GM18508 (cell line): ENCODE measurements around the gene ANKRD26.
"Not testable (repeated sequence)": the region's sequence is repeated elsewhere in the genome, so short reads cannot be mapped to it uniquely, and the experiment has no call there.

Experiments
- ATAC-seq: cut with Tn5 transposase; IDR thresholded peaks from one replicate; pipeline ENCODE4 v1.9.1; 2021; ENCODE audit warnings: moderate number of reproducible peaks; ENCODE audit not compliant: insufficient read depth, unreplicated experiment

Gene ANKRD26

DNA sequence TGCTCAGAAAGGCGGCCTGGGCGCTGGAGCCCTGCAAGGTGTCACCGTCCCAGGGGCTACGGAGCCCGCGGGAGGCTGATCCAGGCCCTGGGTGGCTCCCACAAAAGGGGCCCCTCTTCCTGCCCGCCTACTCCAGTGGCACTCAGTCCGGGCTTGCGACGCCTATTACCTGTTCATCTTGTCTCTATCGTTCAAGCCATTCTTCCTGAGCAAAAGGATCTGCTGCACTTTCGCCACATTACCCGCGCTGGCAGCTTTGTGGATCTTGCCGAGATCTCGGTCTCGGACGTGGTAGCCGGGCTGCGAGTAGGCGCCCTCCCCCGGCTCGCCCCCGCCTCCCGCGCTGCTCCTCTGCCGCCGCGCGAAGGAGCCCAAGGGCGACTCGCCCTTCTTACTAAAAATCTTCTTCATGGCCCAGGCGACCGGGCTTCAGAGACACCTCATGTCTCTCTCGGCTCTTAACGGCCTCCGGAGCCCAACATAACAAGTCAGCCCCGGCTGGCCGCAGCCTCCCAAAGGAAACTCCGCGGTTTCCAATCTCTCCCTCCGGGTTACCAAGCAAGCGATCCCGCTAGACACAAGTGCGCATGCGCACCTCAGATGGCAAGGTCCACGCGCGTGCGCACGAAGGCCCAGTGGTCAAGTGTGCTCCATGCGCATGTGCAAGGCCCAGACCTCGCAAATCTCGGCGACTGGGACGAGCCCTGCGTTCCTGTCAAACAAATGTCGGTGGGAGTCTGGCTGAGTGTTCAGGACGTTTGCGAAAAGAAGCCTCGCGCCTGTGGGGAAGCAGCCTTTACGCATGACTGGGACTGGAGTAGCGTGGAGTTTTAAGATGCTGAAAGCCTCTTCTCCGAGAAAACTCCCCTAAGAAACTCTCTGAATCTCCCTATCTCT is at the start of gene ANKRD26:
Gene ANKRD26 (minus strand): TSS at position 579 of the 897 bp plus-strand sequence. CDS start 168 bp downstream, at position 411.
- peak; percentile 43 for ATAC-seq

GRCh38 chr10:27147701-27148100 is 47.4 kb upstream of the ANKRD26 start:
- no peak for ATAC-seq

DNA sequence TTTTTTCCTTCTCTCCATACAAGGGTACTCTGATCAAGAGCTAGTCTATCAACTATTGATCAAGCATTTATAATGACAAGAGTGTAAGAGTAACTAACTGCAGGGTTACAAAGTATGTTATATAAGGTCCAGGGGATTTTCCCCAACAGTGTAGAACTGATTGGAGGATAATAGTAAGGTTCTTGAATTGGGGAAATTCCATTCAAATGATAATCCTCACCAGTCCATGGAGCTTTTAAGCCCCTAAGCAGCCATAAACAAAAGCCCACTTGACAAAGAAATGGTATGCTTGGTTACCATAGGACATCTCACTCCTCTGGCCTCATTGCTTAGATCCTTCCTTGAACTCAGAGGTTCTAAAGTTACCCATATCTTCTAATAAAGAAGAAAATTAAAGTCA is 45.6 kb upstream of the ANKRD26 start:
- ATAC-seq, result no peak

DNA sequence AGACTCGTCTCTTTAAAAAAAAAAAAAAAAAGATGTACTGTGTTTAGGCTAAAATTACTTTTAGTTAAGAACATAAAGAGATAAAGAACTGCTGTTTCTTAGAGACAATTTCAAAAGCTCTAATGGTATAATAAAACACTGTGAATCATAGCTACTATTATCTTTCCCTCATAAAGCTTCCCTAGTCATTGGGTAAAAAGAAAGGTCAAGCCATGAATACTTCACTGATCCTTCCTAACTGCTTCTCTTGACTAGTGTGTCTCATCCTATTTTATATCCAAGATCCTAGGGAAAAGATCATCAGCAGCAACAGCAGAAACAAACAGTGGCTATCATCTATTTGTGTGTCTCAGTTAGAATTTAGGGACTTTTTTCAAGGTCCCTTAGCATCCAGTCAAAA is 43.4 kb upstream of the ANKRD26 start:
- ATAC-seq, result no peak

DNA sequence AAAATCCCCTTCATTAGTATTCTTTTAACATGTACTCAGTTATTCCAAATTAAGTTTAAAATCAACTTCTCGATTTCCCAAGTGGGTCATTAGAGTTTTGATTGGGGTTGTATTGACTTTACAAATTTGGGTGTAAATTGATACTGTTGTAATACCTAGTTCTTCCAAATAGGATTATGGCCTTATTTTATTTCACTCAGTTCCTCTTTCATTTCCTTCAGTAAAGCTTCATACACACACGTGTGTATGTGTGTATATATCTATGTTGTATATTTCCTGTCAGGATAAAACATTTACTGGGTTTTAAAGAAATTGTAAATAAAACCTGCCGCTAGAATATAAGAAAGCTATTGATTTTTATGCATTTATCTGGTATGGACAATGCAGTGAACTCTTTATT is 38.0 kb upstream of the ANKRD26 start:
- ATAC-seq, result no peak

GRCh38 chr10:27134371-27134770 is 34.1 kb upstream of the ANKRD26 start:
- no peak for ATAC-seq

GRCh38 chr10:27108165-27108564 is 7.9 kb upstream of the ANKRD26 start:
- ATAC-seq, result no peak

GRCh38 chr10:27104919-27105318 is 4.6 kb upstream of the ANKRD26 start:
- no peak for ATAC-seq

DNA sequence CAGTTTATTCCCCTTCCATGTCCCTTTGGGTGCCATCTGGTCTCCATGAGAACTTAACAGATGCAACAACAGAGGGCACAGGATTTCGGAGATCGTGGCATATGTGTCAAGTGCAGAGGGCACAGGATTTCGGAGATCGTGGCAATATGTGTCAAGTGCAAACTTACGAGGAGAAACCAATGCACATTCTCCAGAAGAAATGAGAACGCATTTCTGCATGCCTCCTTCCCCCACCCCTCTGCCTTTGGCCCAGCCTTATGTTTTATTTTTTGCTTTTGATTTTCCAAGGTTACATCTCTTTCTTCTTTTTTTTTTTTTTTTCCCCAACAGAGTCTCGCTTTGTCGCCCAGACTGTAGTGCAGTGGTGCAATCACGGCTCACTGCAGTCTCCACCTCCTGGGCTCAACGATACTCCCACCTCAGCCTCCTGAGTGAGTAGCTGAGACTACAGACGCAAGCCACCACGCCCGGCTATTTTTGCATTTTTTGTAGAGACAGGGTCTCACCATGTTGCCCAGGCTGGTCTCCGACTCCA is 586 bp upstream of the ANKRD26 start:
- ATAC-seq, result no peak

DNA sequence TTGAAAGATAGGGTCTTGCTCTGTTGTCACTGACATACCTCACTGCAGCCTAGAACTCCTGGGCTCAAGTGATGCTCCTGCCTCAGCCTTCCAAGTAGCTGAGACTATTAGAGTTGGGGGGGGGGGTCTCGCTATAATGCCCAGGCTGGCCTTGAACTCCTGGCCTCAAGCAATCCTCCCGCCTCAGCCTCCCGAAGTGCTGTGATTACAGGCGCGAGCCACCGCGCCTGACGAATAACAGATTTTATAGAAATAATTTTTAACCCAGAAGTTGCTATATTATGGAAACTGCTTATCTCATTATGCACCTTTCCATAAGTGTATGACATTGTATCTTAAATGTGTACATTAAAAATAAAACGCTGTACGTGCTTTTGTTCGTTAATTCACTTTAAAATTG is 846 bp downstream of the ANKRD26 start:
- ATAC-seq, result no peak

DNA sequence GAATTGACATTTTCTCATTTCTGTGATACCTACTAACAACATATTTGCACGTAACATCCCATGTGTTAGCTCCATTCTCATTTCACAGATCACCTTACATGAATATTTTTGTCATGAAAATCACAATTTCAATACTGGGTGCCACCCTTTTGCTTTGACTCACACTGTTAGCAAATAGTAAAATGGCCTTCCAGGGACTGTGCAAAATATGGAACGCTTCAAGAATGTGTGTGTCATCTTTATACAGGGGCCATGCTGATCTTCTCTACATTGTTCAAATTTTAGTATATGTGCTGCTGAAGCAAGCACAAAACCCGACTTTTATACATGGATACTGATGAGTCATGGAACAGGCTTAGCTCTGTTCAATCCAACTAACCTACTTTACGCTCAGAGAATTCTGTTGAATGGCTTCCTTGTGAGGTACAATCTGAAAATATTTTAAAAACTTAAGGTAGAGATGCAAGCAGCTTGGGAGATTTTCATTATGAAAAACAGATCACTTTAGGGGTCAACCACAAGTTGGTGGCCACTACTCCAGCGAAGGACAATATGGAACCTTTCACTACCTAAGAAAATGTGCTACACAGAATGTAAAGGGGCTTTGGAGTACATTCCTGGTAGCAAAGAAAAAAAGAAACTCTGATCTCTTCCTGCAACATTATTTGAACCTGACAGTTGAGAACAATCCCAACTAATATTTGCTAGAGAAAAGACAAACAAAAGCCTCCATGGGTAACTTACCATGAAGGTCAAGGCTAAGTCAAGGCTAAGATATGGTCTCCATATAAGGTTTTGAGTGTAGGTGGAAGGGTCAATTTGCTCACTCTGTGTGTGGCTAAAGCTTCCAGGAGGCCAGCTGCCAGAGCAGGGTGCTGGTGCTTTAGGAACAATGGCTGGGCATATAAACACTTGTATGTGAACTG is 11.9 kb downstream of the ANKRD26 start:
- ATAC-seq, result no peak

- no peak for ATAC-seq
These were observed 27.7 kb downstream of the ANKRD26 start for GRCh38 chr10:27072436-27073114.

DNA sequence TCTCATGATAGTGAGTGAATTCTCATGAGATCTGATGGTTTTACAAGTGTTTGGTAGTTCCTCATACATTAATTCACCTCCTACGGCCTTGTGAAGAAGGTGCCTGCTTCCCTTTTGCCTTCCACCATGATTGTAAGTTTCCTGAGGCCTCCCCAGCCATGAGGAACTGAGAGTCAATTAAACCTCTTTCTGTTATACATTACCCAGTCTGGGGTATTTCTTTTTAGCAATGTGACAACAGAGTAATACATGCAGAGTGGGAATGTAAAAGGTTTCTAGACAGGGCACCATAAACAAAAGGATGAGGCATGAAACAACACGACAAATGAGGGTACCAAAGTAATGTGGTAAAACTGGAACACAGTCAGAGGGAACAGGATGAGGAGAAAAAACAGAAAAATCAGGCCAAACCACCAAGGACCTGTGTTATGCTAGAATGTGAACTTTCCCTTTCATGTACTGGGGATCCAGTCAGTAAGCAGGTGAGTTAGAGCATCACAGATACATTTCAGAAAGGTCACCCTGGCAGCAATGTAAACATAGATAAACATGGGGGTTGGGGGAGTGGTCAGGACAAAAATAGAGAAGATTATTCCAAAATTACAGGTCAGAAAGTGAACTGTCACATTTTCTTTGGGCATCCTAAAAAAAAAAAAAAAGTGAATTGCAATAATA is 31.9 kb downstream of the ANKRD26 start:
- no peak for ATAC-seq

DNA sequence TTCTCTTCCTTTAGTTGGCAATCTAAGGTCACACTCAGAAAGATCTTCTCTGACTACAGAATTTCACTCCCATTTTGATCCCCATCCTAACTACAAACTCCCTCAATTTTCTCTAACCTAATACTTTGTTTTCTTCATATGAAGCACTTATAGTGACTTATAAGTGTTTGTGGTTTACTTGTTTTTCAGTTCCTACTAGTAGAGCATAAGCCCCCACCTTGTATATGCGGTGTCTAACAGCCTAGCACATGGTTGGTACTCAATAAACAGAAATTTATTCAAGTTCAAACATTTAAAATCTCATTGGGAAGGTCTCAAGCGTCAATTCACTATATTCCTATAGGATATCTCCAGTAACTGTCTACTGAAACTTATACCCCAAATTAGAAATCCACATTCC is 35.2 kb downstream of the ANKRD26 start:
- ATAC-seq, result no peak

GRCh38 chr10:27052656-27053055 is 47.6 kb downstream of the ANKRD26 start:
- ATAC-seq, result no peak

DNA sequence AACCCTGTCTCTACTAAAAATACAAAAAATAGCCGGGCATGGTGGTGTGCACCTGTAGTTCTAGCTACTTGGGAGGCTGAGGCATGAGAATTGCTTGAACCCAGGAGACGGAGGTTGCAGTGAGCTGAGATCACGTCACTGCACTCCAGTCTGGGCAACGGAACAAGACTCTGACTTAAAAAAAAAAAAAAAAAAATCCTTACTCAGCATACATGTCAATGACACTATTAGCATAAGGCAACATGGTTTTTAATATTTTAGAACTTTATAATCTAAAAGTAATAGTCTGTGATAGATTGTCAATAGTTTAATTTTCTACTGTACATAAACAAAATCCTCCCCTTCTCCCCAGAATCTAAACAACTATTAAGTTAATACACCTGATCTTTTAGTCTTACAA is 55.0 kb downstream of the ANKRD26 start:
- ATAC-seq, result not testable (repeated sequence)

GRCh38 chr10:27041196-27041595 is 59.1 kb downstream of the ANKRD26 start:
- no peak for ATAC-seq

GRCh38 chr10:27038168-27038567 is 62.1 kb downstream of the ANKRD26 start:
- no peak for ATAC-seq

DNA sequence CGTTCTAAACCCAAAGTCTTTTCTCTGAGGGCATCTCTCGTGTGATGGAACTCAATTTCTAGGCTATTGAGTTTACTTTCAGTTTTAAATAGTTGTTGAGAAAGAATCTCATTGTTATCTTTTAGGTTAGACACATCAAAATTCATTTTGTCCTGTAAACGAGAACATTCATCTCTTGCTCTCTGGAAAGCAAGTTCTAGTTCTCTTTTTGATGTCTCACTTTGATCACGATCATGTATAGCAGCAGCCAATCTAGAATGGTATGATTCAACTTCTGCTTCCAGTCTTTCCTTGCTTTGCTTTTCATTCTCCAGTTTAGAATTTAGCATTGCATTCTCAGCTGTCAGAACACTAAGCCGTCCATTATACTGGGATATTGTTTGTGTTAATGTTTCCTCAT is 65.1 kb downstream of the ANKRD26 start:
- no peak for ATAC-seq

DNA sequence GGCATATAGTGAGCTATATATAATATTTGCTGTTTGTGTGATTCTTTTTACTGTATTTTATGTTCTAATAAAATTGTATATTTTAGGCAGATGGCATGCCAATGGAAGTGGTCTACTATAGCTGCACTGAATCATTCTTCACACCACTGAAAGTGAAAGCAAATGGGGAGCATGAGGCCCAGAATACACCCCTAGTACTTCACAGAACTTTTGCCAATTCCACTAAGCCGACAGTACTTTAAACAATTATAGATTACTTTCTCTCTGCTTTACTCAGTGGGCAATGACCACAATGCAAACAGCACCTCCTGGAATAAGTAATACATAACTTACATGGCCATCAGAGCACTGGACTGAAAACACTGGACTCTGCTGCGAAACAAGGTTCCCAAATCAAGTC is 70.2 kb downstream of the ANKRD26 start:
- ATAC-seq, result no peak
